GOT3 (cell line): ENCODE measurements around the gene DPM2.

Experiments used
- DNase-seq: peaks from one replicate; lab custom pipeline; 2025; ENCODE audit warnings: mixed read lengths; lab: John Stamatoyannopoulos, UW

Gene DPM2

GRCh38 chr9:127936347-127936852 is 1.3 kb downstream of the DPM2 start:
- no peak for DNase-seq

- DNase-seq: no peak
These were observed 1.9 kb downstream of the DPM2 start for GRCh38 chr9:127935765-127936221.

GRCh38 chr9:127934986-127935385 is 2.7 kb downstream of the DPM2 start:
- no peak for DNase-seq

GRCh38 chr9:127934248-127934647 is 3.4 kb downstream of the DPM2 start:
- no peak for DNase-seq

- no peak for DNase-seq
These were observed 6.4 kb downstream of the DPM2 start for GRCh38 chr9:127931092-127931881.

GRCh38 chr9:127930231-127931091 is 7.2 kb downstream of the DPM2 start, which contains the start of gene PIP5KL1:
PIP5KL1 (minus strand) TSS chr9:127930777; CDS start chr9:127930752, 25 bp downstream.
- peak; percentile 49 for DNase-seq

- no peak for DNase-seq
These were observed 8.1 kb downstream of the DPM2 start for GRCh38 chr9:127929625-127929979.

GRCh38 chr9:127928676-127929624 is 8.7 kb downstream of the DPM2 start:
- DNase-seq: no peak

- DNase-seq: no peak
These were observed 9.5 kb downstream of the DPM2 start for GRCh38 chr9:127927988-127928675.

- no peak for DNase-seq
These were observed 10.3 kb downstream of the DPM2 start for GRCh38 chr9:127927201-127927987.

GRCh38 chr9:127926906-127927200 is 10.8 kb downstream of the DPM2 start:
- DNase-seq: no peak

GRCh38 chr9:127925959-127926905 is 11.4 kb downstream of the DPM2 start:
- DNase-seq: no peak

GRCh38 chr9:127924736-127925444 is 12.8 kb downstream of the DPM2 start:
- no peak for DNase-seq

GRCh38 chr9:127923771-127924170 is 13.9 kb downstream of the DPM2 start:
- no peak for DNase-seq

GRCh38 chr9:127923046-127923445 is 14.6 kb downstream of the DPM2 start:
- DNase-seq: no peak

GRCh38 chr9:127921557-127922120 is 16.0 kb downstream of the DPM2 start:
- DNase-seq: no peak

GRCh38 chr9:127920794-127921193 is 16.9 kb downstream of the DPM2 start:
- DNase-seq: no peak

GRCh38 chr9:127919253-127919815 is 18.3 kb downstream of the DPM2 start:
- peak; percentile 69 for DNase-seq
